ENCODE measurements around the gene CDC73.
A peak's percentile ranks its signal among the peaks of the same experiment; 100 is the strongest.
"Not testable (repeated sequence)": the region's sequence is repeated elsewhere in the genome, so short reads cannot be mapped to it uniquely, and the experiment has no call there.

The CDC73 gene

GRCh38 chr1:193260896-193261295 is 139.1 kb downstream of the CDC73 start:
- DNase-seq (ENCODE audit: insufficient read length, low spot score) (no peak), FAIRE-seq (no peak)
- no peak for TF ChIP-seq POU2F2 (IDR thresholded peaks at IDR 0.05; ENCODE audit: low read depth, low read length)
- TF ChIP-seq POLR2A (IDR thresholded peaks at IDR 0.05; ENCODE audit: low read depth, low read length): no peak
- no peak for TF ChIP-seq PAX5 (IDR thresholded peaks at IDR 0.05; ENCODE audit: insufficient read depth, low read length, severe bottlenecking)

DNA sequence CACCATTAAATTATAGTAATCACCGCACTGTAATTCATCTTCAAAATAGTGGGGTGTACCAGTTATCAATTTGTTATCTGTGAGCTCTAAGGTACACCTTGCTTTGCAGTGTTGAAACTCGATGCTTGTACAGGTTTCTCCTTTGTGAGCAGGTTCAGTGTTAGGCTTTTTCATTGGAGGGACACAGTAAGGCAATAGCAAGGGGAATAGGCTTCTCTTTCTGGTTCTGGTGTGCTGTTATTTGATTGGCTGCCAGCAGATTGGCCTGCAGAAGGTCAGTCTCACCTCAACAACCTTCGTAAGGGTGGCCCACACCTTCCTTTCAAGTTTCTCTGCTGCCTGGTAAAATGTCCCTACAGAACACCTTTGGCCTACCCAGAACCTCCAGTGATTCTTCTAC is 140.8 kb downstream of the CDC73 start:
- DNase-seq (ENCODE audit: insufficient read length, low spot score): no peak
- FAIRE-seq: no peak
- TF ChIP-seq POLR2AphosphoS5 (IDR thresholded peaks at IDR 0.05; ENCODE audit: low read depth, low read length): no peak
- no peak for TF ChIP-seq POLR2A (IDR thresholded peaks at IDR 0.05; ENCODE audit: low read depth, low read length)
- TF ChIP-seq PAX5 (IDR thresholded peaks at IDR 0.05; ENCODE audit: insufficient read depth, low read length, severe bottlenecking): no peak
- TF ChIP-seq POU2F2 (IDR thresholded peaks at IDR 0.05; ENCODE audit: low read depth, low read length): no peak
- no peak for TF ChIP-seq SPI1 (IDR thresholded peaks at IDR 0.05; ENCODE audit: low read depth, low read length)
- TF ChIP-seq TAF1 (IDR thresholded peaks at IDR 0.05; ENCODE audit: low read depth, low read length): no peak

DNA sequence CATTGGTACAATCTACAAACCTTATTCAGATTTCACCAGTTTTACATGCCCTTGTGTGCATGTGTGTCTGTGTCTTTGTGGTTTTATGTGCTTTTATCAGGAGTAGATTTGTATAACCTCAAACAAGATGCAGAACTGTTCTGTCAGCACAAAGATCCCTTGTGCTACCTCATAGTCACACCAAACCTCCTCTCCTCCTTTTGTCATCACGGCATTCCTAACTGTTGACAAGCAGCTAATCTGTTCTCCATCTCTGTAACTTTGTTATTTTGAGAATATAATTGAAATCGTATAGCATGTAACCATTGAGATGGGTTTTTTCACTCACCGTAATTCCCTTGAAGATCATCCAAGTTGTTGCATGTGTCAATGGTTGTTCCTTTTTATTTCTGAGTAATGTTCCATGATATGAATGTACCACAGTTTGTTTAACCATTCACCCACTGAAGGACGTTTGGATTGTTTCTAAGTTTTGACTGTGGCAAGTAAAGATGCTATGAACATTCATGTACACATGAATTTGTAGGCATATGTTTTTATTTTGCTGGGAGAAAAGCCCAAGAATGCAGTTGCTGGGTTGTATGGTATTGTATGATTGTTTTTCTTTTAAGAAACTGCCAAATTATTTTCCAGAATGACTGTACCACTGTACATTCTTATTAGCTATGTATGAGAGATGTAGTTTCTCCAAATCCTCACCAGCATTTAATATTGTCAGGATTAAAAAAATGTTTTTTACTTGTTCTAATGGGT is 142.7 kb downstream of the CDC73 start:
- no peak for TF ChIP-seq PAX5 (IDR thresholded peaks at IDR 0.05; ENCODE audit: insufficient read depth, low read length, severe bottlenecking)
- no peak for TF ChIP-seq TAF1 (IDR thresholded peaks at IDR 0.05; ENCODE audit: low read depth, low read length)
- TF ChIP-seq POU2F2 (IDR thresholded peaks at IDR 0.05; ENCODE audit: low read depth, low read length): no peak
- TF ChIP-seq POLR2AphosphoS5 (IDR thresholded peaks at IDR 0.05; ENCODE audit: low read depth, low read length): no peak
- TF ChIP-seq SPI1 (IDR thresholded peaks at IDR 0.05; ENCODE audit: low read depth, low read length): no peak
- TF ChIP-seq POLR2A (IDR thresholded peaks at IDR 0.05; ENCODE audit: low read depth, low read length): no peak
- DNase-seq (ENCODE audit: insufficient read length, low spot score): no peak
- FAIRE-seq: no peak

GRCh38 chr1:193265716-193266115 is 143.9 kb downstream of the CDC73 start:
- TF ChIP-seq TAF1 (IDR thresholded peaks at IDR 0.05; ENCODE audit: low read depth, low read length) (no peak), POLR2AphosphoS5 (IDR thresholded peaks at IDR 0.05; ENCODE audit: low read depth, low read length) (no peak), POLR2A (IDR thresholded peaks at IDR 0.05; ENCODE audit: low read depth, low read length) (no peak), SPI1 (IDR thresholded peaks at IDR 0.05; ENCODE audit: low read depth, low read length) (no peak), POU2F2 (IDR thresholded peaks at IDR 0.05; ENCODE audit: low read depth, low read length) (no peak), PAX5 (IDR thresholded peaks at IDR 0.05; ENCODE audit: insufficient read depth, low read length, severe bottlenecking) (no peak)
- FAIRE-seq (peak; percentile 73), DNase-seq (ENCODE audit: insufficient read length, low spot score) (no peak)

GRCh38 chr1:193266794-193267193 is 145.0 kb downstream of the CDC73 start:
- not testable (repeated sequence) for DNase-seq (ENCODE audit: insufficient read length, low spot score); FAIRE-seq

DNA sequence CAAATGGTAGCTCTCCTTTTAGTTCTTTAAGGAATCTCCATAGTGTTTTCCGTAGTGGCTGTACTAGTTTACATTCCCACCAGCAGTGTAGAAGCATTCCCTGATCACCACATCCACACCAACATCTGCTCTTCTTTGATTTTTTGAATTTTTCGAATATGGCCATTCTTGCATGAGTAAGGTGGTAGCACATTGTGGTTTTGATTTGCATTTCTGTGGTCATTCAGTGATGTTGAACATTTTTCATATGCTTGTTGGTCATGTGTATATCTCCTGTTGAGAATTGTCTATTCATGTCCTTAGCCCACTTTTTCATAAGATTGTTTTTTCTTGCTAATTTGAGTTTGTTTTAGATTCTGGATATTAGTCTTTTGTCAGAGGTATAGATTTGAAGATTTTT is 149.2 kb downstream of the CDC73 start:
- DNase-seq (ENCODE audit: insufficient read length, low spot score) (no peak), FAIRE-seq (peak; percentile 43)
- TF ChIP-seq POU2F2 (IDR thresholded peaks at IDR 0.05; ENCODE audit: low read depth, low read length) (peak; percentile 64; the same call in 1 of the 2 replicates), SPI1 (IDR thresholded peaks at IDR 0.05; ENCODE audit: low read depth, low read length) (no peak)

GRCh38 chr1:193275773-193276172 is 153.9 kb downstream of the CDC73 start:
- TF ChIP-seq POU2F2 (IDR thresholded peaks at IDR 0.05; ENCODE audit: low read depth, low read length) (no peak), POLR2AphosphoS5 (IDR thresholded peaks at IDR 0.05; ENCODE audit: low read depth, low read length) (no peak), POLR2A (IDR thresholded peaks at IDR 0.05; ENCODE audit: low read depth, low read length) (no peak), PAX5 (IDR thresholded peaks at IDR 0.05; ENCODE audit: insufficient read depth, low read length, severe bottlenecking) (no peak), SPI1 (IDR thresholded peaks at IDR 0.05; ENCODE audit: low read depth, low read length) (no peak), TAF1 (IDR thresholded peaks at IDR 0.05; ENCODE audit: low read depth, low read length) (no peak)
- no peak for DNase-seq (ENCODE audit: insufficient read length, low spot score)
- FAIRE-seq: no peak

GRCh38 chr1:193278968-193279367 is 157.1 kb downstream of the CDC73 start:
- DNase-seq (ENCODE audit: insufficient read length, low spot score) (no peak), FAIRE-seq (no peak)
- TF ChIP-seq SPI1 (IDR thresholded peaks at IDR 0.05; ENCODE audit: low read depth, low read length): no peak
- TF ChIP-seq POLR2A (IDR thresholded peaks at IDR 0.05; ENCODE audit: low read depth, low read length): no peak
- TF ChIP-seq TAF1 (IDR thresholded peaks at IDR 0.05; ENCODE audit: low read depth, low read length): no peak
- TF ChIP-seq POLR2AphosphoS5 (IDR thresholded peaks at IDR 0.05; ENCODE audit: low read depth, low read length): no peak
- TF ChIP-seq PAX5 (IDR thresholded peaks at IDR 0.05; ENCODE audit: insufficient read depth, low read length, severe bottlenecking): no peak
- TF ChIP-seq POU2F2 (IDR thresholded peaks at IDR 0.05; ENCODE audit: low read depth, low read length): no peak

GRCh38 chr1:193281894-193282293 is 160.1 kb downstream of the CDC73 start:
- TF ChIP-seq POU2F2 (IDR thresholded peaks at IDR 0.05; ENCODE audit: low read depth, low read length) (no peak), SPI1 (IDR thresholded peaks at IDR 0.05; ENCODE audit: low read depth, low read length) (no peak), PAX5 (IDR thresholded peaks at IDR 0.05; ENCODE audit: insufficient read depth, low read length, severe bottlenecking) (no peak), POLR2AphosphoS5 (IDR thresholded peaks at IDR 0.05; ENCODE audit: low read depth, low read length) (no peak), TAF1 (IDR thresholded peaks at IDR 0.05; ENCODE audit: low read depth, low read length) (no peak), POLR2A (IDR thresholded peaks at IDR 0.05; ENCODE audit: low read depth, low read length) (no peak)
- no peak for DNase-seq (ENCODE audit: insufficient read length, low spot score)
- no peak for FAIRE-seq

- FAIRE-seq (no peak), DNase-seq (ENCODE audit: insufficient read length, low spot score) (no peak)
- TF ChIP-seq POLR2A (IDR thresholded peaks at IDR 0.05; ENCODE audit: low read depth, low read length) (no peak), TAF1 (IDR thresholded peaks at IDR 0.05; ENCODE audit: low read depth, low read length) (no peak), SPI1 (IDR thresholded peaks at IDR 0.05; ENCODE audit: low read depth, low read length) (no peak), POU2F2 (IDR thresholded peaks at IDR 0.05; ENCODE audit: low read depth, low read length) (no peak), POLR2AphosphoS5 (IDR thresholded peaks at IDR 0.05; ENCODE audit: low read depth, low read length) (no peak), PAX5 (IDR thresholded peaks at IDR 0.05; ENCODE audit: insufficient read depth, low read length, severe bottlenecking) (no peak)
These were observed 161.2 kb downstream of the CDC73 start for GRCh38 chr1:193283016-193283415.
